T-cell (primary cell): ENCODE data around the gene SIGLEC14. TPM values are rescaled to one million over a fixed set of nuclear protein-coding genes. Genes with fewer than 3 reads are reported as not detected.
A peak's percentile ranks its signal among the peaks of the same experiment; 100 is the strongest.

Experiments used
- ATAC-seq, 4 experiments: fragments of 200-7000 bp in 3 of 4; fragments of 150-1000 bp in 1 of 4; cut with Tn5 transposase; replicated peaks in 1 of 4; 1 replicate in 3 of 4; 2 replicates in 1 of 4; pipeline ENCODE4 v1.10.0; 2021; ENCODE audit warnings: moderate library complexity in 3 of 4, mild to moderate bottlenecking in 2 of 4, moderate number of reproducible peaks in 1 of 4
- CTCF ChIA-PET, 2 donors: fragments of 300-600 bp; sonication (Branson Sonifier 250); formaldehyde crosslinking; loops; one replicate each; lab custom pipeline; 2022; ENCODE audit warnings: antibody characterized with exemption in 2 of 2; lab: Charles Lee
- POLR2A ChIA-PET, 2 donors: fragments of 300-600 bp; sonication (Branson Sonifier 250); formaldehyde crosslinking; loops; one replicate each; lab custom pipeline; 2022; ENCODE audit warnings: antibody characterized with exemption in 2 of 2; lab: Charles Lee
- DNase-seq, 35 experiments: peaks; one replicate each; pipeline versions ENCODE4 v3.0.0 to v3.0.0-alpha.2; 2013 to 2023
- H3K27ac ChIP-seq: one replicate; pipeline ENCODE4 v1.5.1; 2013; ENCODE audit warnings: low read length
- H3K27me3 ChIP-seq, 2 experiments: replicated peaks in 1 of 2; 1 replicate in 1 of 2; 2 replicates in 1 of 2; pipeline versions ENCODE4 v1.6.1 to v1.7.0; 2013; ENCODE audit warnings: low read length in 1 of 2, mixed read lengths in 1 of 2; ENCODE audit not compliant: control insufficient read depth in 2 of 2, insufficient read depth in 2 of 2; ENCODE audit errors: extremely low read depth in 1 of 2
- H3K36me3 ChIP-seq, 2 donors: 1 replicate in 1 of 2; 2 replicates in 1 of 2; pipeline versions ENCODE4 v1.6.1 to v1.7.0; 2013; ENCODE audit warnings: low read length in 1 of 2; ENCODE audit not compliant: control insufficient read depth in 2 of 2, insufficient read depth in 1 of 2; ENCODE audit errors: extremely low read depth in 1 of 2
- H3K4me1 ChIP-seq, 2 experiments: 1 replicate in 1 of 2; 2 replicates in 1 of 2; pipeline versions ENCODE4 v1.6.1 to v1.7.0; 2013; ENCODE audit warnings: low read length in 2 of 2, mixed read lengths in 1 of 2; ENCODE audit not compliant: insufficient read depth in 2 of 2, control insufficient read depth in 1 of 2; ENCODE audit errors: extremely low read depth in 1 of 2
- H3K4me3 ChIP-seq, 2 donors: 1 replicate in 1 of 2; 2 replicates in 1 of 2; pipeline versions ENCODE4 v1.5.1 to v1.7.0; 2013; ENCODE audit warnings: mild to moderate bottlenecking in 2 of 2, low read length in 1 of 2, moderate library complexity in 1 of 2; ENCODE audit not compliant: control insufficient read depth in 1 of 2; ENCODE audit errors: extremely low read depth in 1 of 2
- H3K9me3 ChIP-seq: 2 replicates; pipeline ENCODE4 v1.7.0; 2013
- H3K27ac Mint-ChIP-seq, 2 donors: one replicate each; pipeline ENCODE4 v1.8.0; 2020 to 2021; ENCODE audit warnings: mild to moderate bottlenecking in 2 of 2, mixed read lengths in 2 of 2
- H3K27me3 Mint-ChIP-seq, 2 donors: one replicate each; pipeline ENCODE4 v1.8.0; 2021 to 2022; ENCODE audit warnings: mixed read lengths in 2 of 2
- H3K36me3 Mint-ChIP-seq: one replicate; pipeline ENCODE4 v1.8.0; 2021; ENCODE audit warnings: mixed read lengths
- H3K4me1 Mint-ChIP-seq, 3 donors: one replicate each; pipeline ENCODE4 v1.8.0; 2020 to 2022; ENCODE audit warnings: mixed read lengths in 3 of 3, mild to moderate bottlenecking in 1 of 3
- H3K4me3 Mint-ChIP-seq, 3 donors: one replicate each; pipeline ENCODE4 v1.8.0; 2020 to 2022; ENCODE audit warnings: mild to moderate bottlenecking in 3 of 3, mixed read lengths in 3 of 3, moderate library complexity in 3 of 3
- H3K9me3 Mint-ChIP-seq, 3 donors: one replicate each; pipeline ENCODE4 v1.8.0; 2020 to 2022; ENCODE audit warnings: mixed read lengths in 3 of 3
- WGBS: methylation state at CpG from one replicate; pipeline ENCODE4 v1.1.5; 2013; ENCODE audit warnings: missing lambda C conversion rate; ENCODE audit not compliant: insufficient coverage; 5-methylcytosine and 5-hydroxymethylcytosine counted together
- total RNA-seq, 35 experiments: library from RNA in 6 of 35; stranded (reverse) in 6 of 35; fragments of 120-200 nt in 1 of 35; gene quantifications; one replicate each; pipeline versions ENCODE4 v1.2.1 to v1.2.4 and lab custom pipeline; 2013 to 2026

The SIGLEC14 gene
- total RNA-seq, 5 donors from 2014 or later (not counting 1 experiment from before 2014, with no cell fraction given) = 0.68 to 1.1 (median 0.93) TPM; not detected in 2

GRCh38 chr19:51599084-51599483, 47.5 kb downstream of the SIGLEC14 start:
- no peaks in the 10 kb centered on the region for H3K36me3 ChIP-seq
- Mint-ChIP-seq H3K4me1 (peaks cover 14 to 19% (median 15%) of the 10 kb centered on the region in 3 donors), H3K27me3 (peaks cover 35 to 51% of the 10 kb centered on the region in 2 donors), H3K9me3 (peaks cover 0 to 5% (median 0%) of the 10 kb centered on the region in 3 donors), H3K4me3 (no peak overlapping the region), H3K36me3 (peaks cover 7% of the 10 kb centered on the region), H3K27ac (no peak overlapping the region)
- H3K27ac ChIP-seq = no peak overlapping the region
- peaks cover 0 to 36% of the 10 kb centered on the region in 2 experiments for H3K27me3 ChIP-seq
- ATAC-seq = no peak
- no peak overlapping the region for H3K4me3 ChIP-seq
- H3K4me1 ChIP-seq = peaks cover 4 to 15% of the 10 kb centered on the region in 2 experiments
- ChIA-PET CTCF (no interaction called here), POLR2A (no interaction called here)
- WGBS = 96% methylated on average over 9 of the region's 10 CpGs
- no peak for DNase-seq
- H3K9me3 ChIP-seq = no peaks in the 10 kb centered on the region

- ATAC-seq (no peak), DNase-seq (no peak)
- no peaks in the 10 kb centered on the region for H3K36me3 ChIP-seq
- no peaks in the 10 kb centered on the region for H3K9me3 ChIP-seq
- H3K27ac Mint-ChIP-seq = no peak overlapping the region
- WGBS = 96% methylated on average over 28 of the region's 31 CpGs
- H3K36me3 Mint-ChIP-seq = peaks cover 7% of the 10 kb centered on the region
- ChIA-PET POLR2A (no interaction called here), CTCF (no interaction called here)
- H3K4me1 ChIP-seq = peaks cover 7 to 22% of the 10 kb centered on the region in 2 experiments
- H3K9me3 Mint-ChIP-seq = peaks cover 0 to 5% (median 0%) of the 10 kb centered on the region in 3 donors
- peaks cover 34 to 51% of the 10 kb centered on the region in 2 donors for H3K27me3 Mint-ChIP-seq
- H3K4me1 Mint-ChIP-seq = peaks cover 21 to 26% (median 23%) of the 10 kb centered on the region in 3 donors
- H3K27me3 ChIP-seq = peaks cover 0 to 36% of the 10 kb centered on the region in 2 experiments
- no peak overlapping the region for H3K4me3 ChIP-seq
- no peak overlapping the region for H3K4me3 Mint-ChIP-seq
- H3K27ac ChIP-seq = no peak overlapping the region
Measured at GRCh38 chr19:51598159-51598915, 48.3 kb downstream of the SIGLEC14 start.

- no peak for DNase-seq
- peaks cover 4% of the 10 kb centered on the region for H3K36me3 Mint-ChIP-seq
- peaks cover 8 to 22% of the 10 kb centered on the region in 2 experiments for H3K4me1 ChIP-seq
- ChIA-PET CTCF (no interaction called here), POLR2A (no interaction called here)
- peaks cover 0 to 17% of the 10 kb centered on the region in 2 experiments for H3K27me3 ChIP-seq
- no peak for ATAC-seq
- H3K27ac ChIP-seq = no peak overlapping the region
- peaks cover 0 to 5% (median 2%) of the 10 kb centered on the region in 3 donors for H3K9me3 Mint-ChIP-seq
- WGBS = 94% methylated on average over 7 of the region's 8 CpGs
- H3K27ac Mint-ChIP-seq = peak overlapping the region; percentile 24 to 93
- no peaks in the 10 kb centered on the region for H3K36me3 ChIP-seq
- no peaks in the 10 kb centered on the region for H3K9me3 ChIP-seq
- peak overlapping the region; percentile 90 to 93 (median 91) for H3K4me3 Mint-ChIP-seq
- H3K27me3 Mint-ChIP-seq = peaks cover 28 to 31% of the 10 kb centered on the region in 2 donors
- peaks cover 23 to 28% (median 24%) of the 10 kb centered on the region in 3 donors for H3K4me1 Mint-ChIP-seq
- no peak overlapping the region for H3K4me3 ChIP-seq
Measured at GRCh38 chr19:51595190-51596175, 51.1 kb downstream of the SIGLEC14 start.

GRCh38 chr19:51594774-51595109, 51.9 kb downstream of the SIGLEC14 start:
- WGBS = 36% methylated on average over 6 of the region's 6 CpGs
- peaks cover 6% of the 10 kb centered on the region for H3K36me3 Mint-ChIP-seq
- peaks cover 2 to 5% (median 4%) of the 10 kb centered on the region in 3 donors for H3K9me3 Mint-ChIP-seq
- ATAC-seq (peak in 2 of 4 experiments; percentile 2 to 6), DNase-seq (no peak)
- peaks cover 23% of the 10 kb centered on the region in 2 donors for H3K27me3 Mint-ChIP-seq
- peaks cover 0 to 13% of the 10 kb centered on the region in 2 experiments for H3K27me3 ChIP-seq
- CTCF ChIA-PET = no interaction called here
- peaks cover 8 to 22% of the 10 kb centered on the region in 2 experiments for H3K4me1 ChIP-seq
- peak overlapping the region; percentile 84 to 93 for H3K27ac Mint-ChIP-seq
- H3K9me3 ChIP-seq = no peaks in the 10 kb centered on the region
- no peaks in the 10 kb centered on the region for H3K36me3 ChIP-seq
- H3K4me3 Mint-ChIP-seq = peak overlapping the region; percentile 90 to 93 (median 91)
- POLR2A ChIA-PET = no interaction called here
- peaks cover 23 to 26% (median 23%) of the 10 kb centered on the region in 3 donors for H3K4me1 Mint-ChIP-seq
- H3K27ac ChIP-seq = peak overlapping the region; percentile 67
- H3K4me3 ChIP-seq = peak overlapping the region; percentile 86 to 93

- CTCF ChIA-PET = no interaction called here
- Mint-ChIP-seq H3K9me3 (peaks cover 5 to 8% (median 8%) of the 10 kb centered on the region in 3 donors), H3K27me3 (peaks cover 22% of the 10 kb centered on the region in 2 donors), H3K36me3 (peaks cover 11% of the 10 kb centered on the region), H3K4me3 (peak overlapping the region; percentile 90 to 93 (median 91)), H3K27ac (peak overlapping the region; percentile 84 to 93), H3K4me1 (peaks cover 23 to 26% (median 23%) of the 10 kb centered on the region in 3 donors)
- WGBS = 1% methylated on average over 61 of the region's 61 CpGs
- H3K4me3 ChIP-seq = peak overlapping the region; percentile 86 to 93
- DNase-seq = peak; percentile 86 to 97 (median 91)
- POLR2A ChIA-PET = no interaction called here
- ATAC-seq = peak; percentile 100
- peaks cover 0 to 11% of the 10 kb centered on the region in 2 experiments for H3K27me3 ChIP-seq
- no peaks in the 10 kb centered on the region for H3K9me3 ChIP-seq
- H3K36me3 ChIP-seq = no peaks in the 10 kb centered on the region
- H3K27ac ChIP-seq = peak overlapping the region; percentile 67
- H3K4me1 ChIP-seq = peaks cover 8 to 22% of the 10 kb centered on the region in 2 experiments
Measured at GRCh38 chr19:51593969-51594773, 52.5 kb downstream of the SIGLEC14 start.
